SHP77 treated with DMSO at 0.1 percent for 48 hours (cell line): ENCODE results near the gene COBLL1.

ENCODE experiments used
- DNase-seq: peaks from one replicate; lab custom pipeline; 2025; lab: John Stamatoyannopoulos, UW

The COBLL1 gene

GRCh38 chr2:164852086-164852485 is 10.5 kb upstream of the COBLL1 start:
- DNase-seq = no peak

- no peak for DNase-seq
These were observed 8.6 kb upstream of the COBLL1 start for GRCh38 chr2:164850235-164850634.

GRCh38 chr2:164849506-164849905 is 7.9 kb upstream of the COBLL1 start:
- DNase-seq = no peak

- DNase-seq = no peak
These were observed 6.5 kb upstream of the COBLL1 start for GRCh38 chr2:164847981-164848741.

GRCh38 chr2:164847291-164847690 is 5.7 kb upstream of the COBLL1 start:
- no peak for DNase-seq

- no peak for DNase-seq
These were observed 4.7 kb upstream of the COBLL1 start for GRCh38 chr2:164846276-164846675.

- DNase-seq = no peak
These were observed 1.8 kb upstream of the COBLL1 start for GRCh38 chr2:164843346-164843911.

- no peak for DNase-seq
These were observed 972 bp upstream of the COBLL1 start for GRCh38 chr2:164842624-164842966.

- no peak for DNase-seq
These were observed 499 bp downstream of the COBLL1 start for GRCh38 chr2:164840930-164841718.

- no peak for DNase-seq
These were observed 1.1 kb downstream of the COBLL1 start for GRCh38 chr2:164840458-164840929.

GRCh38 chr2:164839914-164840457 is 1.6 kb downstream of the COBLL1 start:
- DNase-seq = no peak

- no peak for DNase-seq
These were observed 3.8 kb downstream of the COBLL1 start for GRCh38 chr2:164837807-164838206.

- no peak for DNase-seq
These were observed 4.7 kb downstream of the COBLL1 start for GRCh38 chr2:164836907-164837306.

- DNase-seq = no peak
These were observed 6.3 kb downstream of the COBLL1 start for GRCh38 chr2:164835302-164835701.

- no peak for DNase-seq
These were observed 9.7 kb downstream of the COBLL1 start for GRCh38 chr2:164831887-164832286.

GRCh38 chr2:164831180-164831579 is 10.4 kb downstream of the COBLL1 start:
- no peak for DNase-seq

- no peak for DNase-seq
These were observed 15.1 kb downstream of the COBLL1 start for GRCh38 chr2:164826293-164827243.

GRCh38 chr2:164824872-164825271 is 16.8 kb downstream of the COBLL1 start:
- no peak for DNase-seq

- DNase-seq = no peak
These were observed 18.5 kb downstream of the COBLL1 start for GRCh38 chr2:164823126-164823525.

GRCh38 chr2:164821338-164821737 is 20.3 kb downstream of the COBLL1 start:
- no peak for DNase-seq
